NCI-H2107 treated with DMSO at 0.1 percent for 48 hours (cell line): ENCODE data around the gene PIP4K2A.
A peak's percentile ranks its signal among the peaks of the same experiment; 100 is the strongest.

Experiments
- DNase-seq: peaks from one replicate; lab custom pipeline; 2025; ENCODE audit not compliant: unreplicated experiment; lab: John Stamatoyannopoulos, UW

The PIP4K2A gene

GRCh38 chr10:22603581-22603980 lies 110.8 kb downstream of the PIP4K2A start:
- DNase-seq = no peak

GRCh38 chr10:22601618-22602017 lies 112.8 kb downstream of the PIP4K2A start:
- DNase-seq = no peak

GRCh38 chr10:22599636-22600228 lies 114.6 kb downstream of the PIP4K2A start:
- no peak for DNase-seq

GRCh38 chr10:22599048-22599561 lies 115.3 kb downstream of the PIP4K2A start:
- DNase-seq = no peak

GRCh38 chr10:22598478-22598877 lies 115.9 kb downstream of the PIP4K2A start:
- DNase-seq = no peak

GRCh38 chr10:22597138-22597537 lies 117.2 kb downstream of the PIP4K2A start:
- DNase-seq = no peak

GRCh38 chr10:22593636-22594198 lies 120.7 kb downstream of the PIP4K2A start:
- DNase-seq = no peak

GRCh38 chr10:22593026-22593425 lies 121.4 kb downstream of the PIP4K2A start:
- no peak for DNase-seq

- DNase-seq = no peak
Measured at GRCh38 chr10:22589851-22590514, 124.4 kb downstream of the PIP4K2A start.

- no peak for DNase-seq
Measured at GRCh38 chr10:22588462-22588861, 125.9 kb downstream of the PIP4K2A start.

- DNase-seq = no peak
Measured at GRCh38 chr10:22583683-22584082, 130.7 kb downstream of the PIP4K2A start.

GRCh38 chr10:22581461-22581860 lies 132.9 kb downstream of the PIP4K2A start:
- no peak for DNase-seq

- DNase-seq = peak; percentile 78
Measured at GRCh38 chr10:22580711-22581110, 133.7 kb downstream of the PIP4K2A start.

GRCh38 chr10:22579826-22580225 lies 134.6 kb downstream of the PIP4K2A start:
- DNase-seq = no peak

GRCh38 chr10:22573820-22574569 lies 140.4 kb downstream of the PIP4K2A start:
- DNase-seq = no peak

- no peak for DNase-seq
Measured at GRCh38 chr10:22570733-22571430, 143.5 kb downstream of the PIP4K2A start.

GRCh38 chr10:22570234-22570633 lies 144.1 kb downstream of the PIP4K2A start:
- DNase-seq = no peak

- DNase-seq = no peak
Measured at GRCh38 chr10:22568928-22569327, 145.4 kb downstream of the PIP4K2A start.

GRCh38 chr10:22564060-22564459 lies 150.3 kb downstream of the PIP4K2A start:
- no peak for DNase-seq

GRCh38 chr10:22561909-22562308 lies 152.5 kb downstream of the PIP4K2A start:
- no peak for DNase-seq

GRCh38 chr10:22560913-22561239 lies 153.5 kb downstream of the PIP4K2A start:
- DNase-seq = no peak
